Measurements from ENCODE around the gene MAN1A2. TPM values are rescaled to one million over a fixed set of nuclear protein-coding genes. Genes with fewer than 3 reads are reported as not detected.

Gene MAN1A2
- total RNA-seq, 1 experiment from 2014 or later: 38.1 TPM

DNA sequence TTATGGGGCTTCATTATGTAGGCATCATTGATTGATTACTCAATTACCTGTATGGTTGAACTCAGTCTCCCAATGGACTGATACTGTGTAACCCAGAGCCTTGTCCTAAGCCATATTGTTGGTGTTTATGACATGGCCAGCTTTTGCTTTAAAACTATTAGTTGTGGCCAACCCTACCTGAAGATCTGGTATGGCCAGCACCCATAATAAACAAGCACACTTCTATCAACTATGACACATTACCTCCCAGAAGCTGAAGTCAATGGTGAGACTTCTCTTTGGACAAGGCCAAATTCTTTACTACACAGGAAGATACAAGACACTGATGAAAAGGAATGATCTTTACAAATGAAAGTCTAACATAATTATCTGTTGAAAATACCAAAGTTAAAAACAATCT, 28.8 kb downstream of the MAN1A2 start (continued):
- no peak for TF ChIP-seq ZNF274 (IDR thresholded peaks at IDR 0.05; ENCODE audit: low read depth, low read length)

DNA sequence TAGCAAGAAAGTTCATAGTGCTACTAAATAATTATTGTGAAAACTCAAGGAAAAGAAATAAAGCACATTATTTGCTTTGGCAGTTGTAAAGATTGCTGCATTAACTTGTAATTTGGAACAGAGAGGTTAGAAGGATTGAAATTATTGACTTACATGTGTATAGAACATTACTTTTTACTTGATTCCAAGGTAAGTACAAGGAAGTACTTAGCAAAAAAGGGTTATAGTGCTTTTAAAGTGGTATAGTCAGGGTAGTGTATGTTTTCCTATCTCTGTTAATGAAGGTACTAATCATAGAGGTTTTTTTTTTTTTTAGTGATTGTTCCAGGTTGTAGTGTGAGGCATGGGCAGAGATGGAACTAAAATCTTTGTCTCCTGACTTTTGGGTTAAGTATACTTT, 29.4 kb downstream of the MAN1A2 start:
- Histone ChIP-seq H2AFZ (ENCODE audit: low read depth, low read length, poor library complexity, severe bottlenecking) (no peak overlapping the region), H3K4me2 (ENCODE audit: low read length) (no peak overlapping the region), H3K9ac (ENCODE audit: low read length) (no peak overlapping the region), H3K27me3 (ENCODE audit: insufficient read depth, low read length) (no peaks in the 10 kb centered on the region), H4K20me1 (ENCODE audit: insufficient read depth) (no peaks in the 10 kb centered on the region), H3K9me2 (ENCODE audit: insufficient read depth) (no peaks in the 10 kb centered on the region), H3K4me1 (ENCODE audit: control insufficient read depth in 1 of 2, insufficient read depth in 2 of 2, low read length in 2 of 2) (no peaks in the 10 kb centered on the region), H3K79me2 (ENCODE audit: insufficient read depth, low read length) (peaks cover 85% of the 10 kb centered on the region), H3K36me3 (ENCODE audit: control insufficient read depth in 1 of 2, insufficient read depth in 2 of 2, low read length in 2 of 2) (no peaks in the 10 kb centered on the region), H3K9me3 (ENCODE audit: control insufficient read depth in 1 of 2, insufficient read depth in 1 of 2, low read depth in 1 of 2, low read length in 2 of 2) (no peaks in the 10 kb centered on the region), H3K27ac (ENCODE audit: low read depth, low read length) (no peak overlapping the region), H3K4me3 (replicated peaks in 1 of 2; ENCODE audit: low read depth in 1 of 2, low read length in 2 of 2) (no peak overlapping the region)
- ATAC-seq (no peak), DNase-seq (ENCODE audit: low read depth, low spot score) (no peak)
- ChIA-PET CTCF (no interaction called here), POLR2A (no interaction called here), RAD21 (ENCODE audit: low non-redundant PET in 1 of 2, low total read pairs in 2 of 2, uncharacterized antibody in 2 of 2, unreplicated experiment in 2 of 2) (no interaction called here)
- no peak for TF ChIP-seq EGR1 (IDR thresholded peaks at IDR 0.05; ENCODE audit: low read depth)
- TF ChIP-seq, protein P1, sequence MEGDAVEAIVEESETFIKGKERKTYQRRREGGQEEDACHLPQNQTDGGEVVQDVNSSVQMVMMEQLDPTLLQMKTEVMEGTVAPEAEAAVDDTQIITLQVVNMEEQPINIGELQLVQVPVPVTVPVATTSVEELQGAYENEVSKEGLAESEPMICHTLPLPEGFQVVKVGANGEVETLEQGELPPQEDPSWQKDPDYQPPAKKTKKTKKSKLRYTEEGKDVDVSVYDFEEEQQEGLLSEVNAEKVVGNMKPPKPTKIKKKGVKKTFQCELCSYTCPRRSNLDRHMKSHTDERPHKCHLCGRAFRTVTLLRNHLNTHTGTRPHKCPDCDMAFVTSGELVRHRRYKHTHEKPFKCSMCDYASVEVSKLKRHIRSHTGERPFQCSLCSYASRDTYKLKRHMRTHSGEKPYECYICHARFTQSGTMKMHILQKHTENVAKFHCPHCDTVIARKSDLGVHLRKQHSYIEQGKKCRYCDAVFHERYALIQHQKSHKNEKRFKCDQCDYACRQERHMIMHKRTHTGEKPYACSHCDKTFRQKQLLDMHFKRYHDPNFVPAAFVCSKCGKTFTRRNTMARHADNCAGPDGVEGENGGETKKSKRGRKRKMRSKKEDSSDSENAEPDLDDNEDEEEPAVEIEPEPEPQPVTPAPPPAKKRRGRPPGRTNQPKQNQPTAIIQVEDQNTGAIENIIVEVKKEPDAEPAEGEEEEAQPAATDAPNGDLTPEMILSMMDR (IDR thresholded peaks at IDR 0.05 in 2 of 3, conservative IDR thresholded peaks at IDR 0.05 in 1 of 3; ENCODE audit: borderline replicate concordance in 1 of 3, insufficient read depth in 1 of 3, low read depth in 2 of 3, low read length in 2 of 3): no peak
- TF ChIP-seq YY1 (IDR thresholded peaks at IDR 0.05; ENCODE audit: extremely low read depth, insufficient replicate concordance, low read depth, low read length): no peak
- no peak for TF ChIP-seq POLR2AphosphoS5 (IDR thresholded peaks at IDR 0.05; ENCODE audit: low read depth, low read length)
- no peak for TF ChIP-seq ELF1 (IDR thresholded peaks at IDR 0.05; ENCODE audit: borderline replicate concordance, low read depth)
- no peak for TF ChIP-seq RAD21 (IDR thresholded peaks at IDR 0.05; ENCODE audit: low read depth)
- no peak for TF ChIP-seq EZH2 (IDR thresholded peaks at IDR 0.05)
- TF ChIP-seq, protein P2, sequence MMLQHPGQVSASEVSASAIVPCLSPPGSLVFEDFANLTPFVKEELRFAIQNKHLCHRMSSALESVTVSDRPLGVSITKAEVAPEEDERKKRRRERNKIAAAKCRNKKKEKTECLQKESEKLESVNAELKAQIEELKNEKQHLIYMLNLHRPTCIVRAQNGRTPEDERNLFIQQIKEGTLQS (IDR thresholded peaks at IDR 0.05): no peak
- TF ChIP-seq CBX3 (IDR thresholded peaks at IDR 0.05; ENCODE audit: low read depth): no peak
- TF ChIP-seq, protein P3, sequence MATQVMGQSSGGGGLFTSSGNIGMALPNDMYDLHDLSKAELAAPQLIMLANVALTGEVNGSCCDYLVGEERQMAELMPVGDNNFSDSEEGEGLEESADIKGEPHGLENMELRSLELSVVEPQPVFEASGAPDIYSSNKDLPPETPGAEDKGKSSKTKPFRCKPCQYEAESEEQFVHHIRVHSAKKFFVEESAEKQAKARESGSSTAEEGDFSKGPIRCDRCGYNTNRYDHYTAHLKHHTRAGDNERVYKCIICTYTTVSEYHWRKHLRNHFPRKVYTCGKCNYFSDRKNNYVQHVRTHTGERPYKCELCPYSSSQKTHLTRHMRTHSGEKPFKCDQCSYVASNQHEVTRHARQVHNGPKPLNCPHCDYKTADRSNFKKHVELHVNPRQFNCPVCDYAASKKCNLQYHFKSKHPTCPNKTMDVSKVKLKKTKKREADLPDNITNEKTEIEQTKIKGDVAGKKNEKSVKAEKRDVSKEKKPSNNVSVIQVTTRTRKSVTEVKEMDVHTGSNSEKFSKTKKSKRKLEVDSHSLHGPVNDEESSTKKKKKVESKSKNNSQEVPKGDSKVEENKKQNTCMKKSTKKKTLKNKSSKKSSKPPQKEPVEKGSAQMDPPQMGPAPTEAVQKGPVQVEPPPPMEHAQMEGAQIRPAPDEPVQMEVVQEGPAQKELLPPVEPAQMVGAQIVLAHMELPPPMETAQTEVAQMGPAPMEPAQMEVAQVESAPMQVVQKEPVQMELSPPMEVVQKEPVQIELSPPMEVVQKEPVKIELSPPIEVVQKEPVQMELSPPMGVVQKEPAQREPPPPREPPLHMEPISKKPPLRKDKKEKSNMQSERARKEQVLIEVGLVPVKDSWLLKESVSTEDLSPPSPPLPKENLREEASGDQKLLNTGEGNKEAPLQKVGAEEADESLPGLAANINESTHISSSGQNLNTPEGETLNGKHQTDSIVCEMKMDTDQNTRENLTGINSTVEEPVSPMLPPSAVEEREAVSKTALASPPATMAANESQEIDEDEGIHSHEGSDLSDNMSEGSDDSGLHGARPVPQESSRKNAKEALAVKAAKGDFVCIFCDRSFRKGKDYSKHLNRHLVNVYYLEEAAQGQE (IDR thresholded peaks at IDR 0.05; ENCODE audit: low read depth): no peak
- TF ChIP-seq, protein P4, sequence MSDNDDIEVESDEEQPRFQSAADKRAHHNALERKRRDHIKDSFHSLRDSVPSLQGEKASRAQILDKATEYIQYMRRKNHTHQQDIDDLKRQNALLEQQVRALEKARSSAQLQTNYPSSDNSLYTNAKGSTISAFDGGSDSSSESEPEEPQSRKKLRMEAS (IDR thresholded peaks at IDR 0.05): no peak
- no peak for TF ChIP-seq SRF (IDR thresholded peaks at IDR 0.05; ENCODE audit: low read depth)
- TF ChIP-seq FOSL1 (IDR thresholded peaks at IDR 0.05; ENCODE audit: low read depth): no peak
- TF ChIP-seq POLR2A (IDR thresholded peaks at IDR 0.05; ENCODE audit: borderline replicate concordance, extremely low read depth, insufficient read depth, insufficient read length): no peak
- TF ChIP-seq ZFX (IDR thresholded peaks at IDR 0.05): no peak
- no peak for TF ChIP-seq CEBPB (IDR thresholded peaks at IDR 0.05; ENCODE audit: low read depth)
- no peak for TF ChIP-seq TCF7L2 (IDR thresholded peaks at IDR 0.05; ENCODE audit: borderline replicate concordance, extremely low read depth, insufficient read depth, insufficient read length)
- no peak for TF ChIP-seq SIN3A (IDR thresholded peaks at IDR 0.05; ENCODE audit: low read depth)
- no peak for TF ChIP-seq ZNF274 (IDR thresholded peaks at IDR 0.05; ENCODE audit: low read depth, low read length)
- no peak for TF ChIP-seq JUND (IDR thresholded peaks at IDR 0.05)
- BruUV-seq (replicated peaks): no TSS peak
- intact Hi-C loops (cut with micrococcal nuclease): no loop called here

Measured in HCT116 (cell line).